GM23338 (cell line): ENCODE measurements around the gene KIAA0513. TPM values are rescaled to one million over a fixed set of nuclear protein-coding genes. Genes with fewer than 3 reads are reported as not detected.
"Not testable (repeated sequence)": the region's sequence is repeated elsewhere in the genome, so short reads cannot be mapped to it uniquely, and the experiment has no call there.

Experiments
- ATAC-seq: fragments of 200-7000 bp; cut with Tn5 transposase; 3 replicates; pipeline ENCODE4 v1.9.1; 2020
- DNase-seq: peaks from one replicate; pipeline ENCODE4 v3.0.0-alpha.2; 2015; ENCODE audit warnings: low spot score
- H2AFZ ChIP-seq: fragments of 200-600 bp; sonication (generic); 2 replicates; pipeline ENCODE4 v1.8.0; 2016; ENCODE audit warnings: antibody characterized with exemption, mild to moderate bottlenecking, moderate library complexity
- H3F3A ChIP-seq: fragments of 200-600 bp; sonication (generic); replicated peaks from 2 replicates; pipeline ENCODE4 v1.8.0; 2017; ENCODE audit warnings: antibody characterized with exemption, mixed run types, low read depth
- H3K27ac ChIP-seq: fragments of 200-600 bp; sonication (generic); 2 replicates; pipeline ENCODE4 v1.6.1; 2016; ENCODE audit warnings: low read depth
- H3K27me3 ChIP-seq: fragments of 200-600 bp; sonication (generic); 2 replicates; pipeline ENCODE4 v1.8.0; 2016; ENCODE audit warnings: mild to moderate bottlenecking, mixed run types, moderate library complexity; ENCODE audit not compliant: insufficient read depth
- H3K36me3 ChIP-seq: fragments of 200-600 bp; sonication (generic); 2 replicates; pipeline ENCODE4 v1.8.0; 2016; ENCODE audit warnings: mild to moderate bottlenecking; ENCODE audit not compliant: insufficient read depth
- H3K4me1 ChIP-seq: fragments of 200-600 bp; sonication (generic); 2 replicates; pipeline ENCODE4 v1.8.0; 2016; ENCODE audit warnings: mild to moderate bottlenecking, moderate library complexity; ENCODE audit not compliant: insufficient read depth
- H3K4me2 ChIP-seq: fragments of 200-600 bp; sonication (generic); 2 replicates; pipeline ENCODE4 v1.7.1; 2017; ENCODE audit warnings: mixed run types
- H3K4me3 ChIP-seq: fragments of 200-600 bp; sonication (generic); 2 replicates; pipeline ENCODE4 v1.6.1; 2016; ENCODE audit warnings: mixed run types
- H3K79me2 ChIP-seq: fragments of 200-600 bp; sonication (generic); replicated peaks from 2 replicates; pipeline ENCODE4 v1.8.0; 2017; ENCODE audit warnings: mild to moderate bottlenecking; ENCODE audit not compliant: insufficient read depth
- H3K9me2 ChIP-seq: fragments of 200-600 bp; sonication (generic); 2 replicates; pipeline ENCODE4 v1.8.0; 2017; ENCODE audit not compliant: insufficient read depth
- H4K20me1 ChIP-seq: fragments of 200-600 bp; sonication (generic); replicated peaks from 2 replicates; pipeline ENCODE4 v1.8.0; 2017; ENCODE audit warnings: mild to moderate bottlenecking; ENCODE audit not compliant: insufficient read depth
- H3K27ac Mint-ChIP-seq: 2 replicates; pipeline ENCODE4 v1.8.0; 2020; ENCODE audit warnings: inconsistent platforms, mild to moderate bottlenecking, moderate library complexity, mixed read lengths
- H3K27me3 Mint-ChIP-seq: 3 replicates; pipeline ENCODE4 v1.8.0; 2022; ENCODE audit warnings: low read depth, mild to moderate bottlenecking, moderate library complexity, mixed read lengths, inconsistent platforms; ENCODE audit not compliant: insufficient read depth, poor library complexity
- H3K36me3 Mint-ChIP-seq: 3 replicates; pipeline ENCODE4 v1.8.0; 2021; ENCODE audit warnings: low read depth, mild to moderate bottlenecking, inconsistent platforms, moderate library complexity, mixed read lengths
- H3K4me1 Mint-ChIP-seq: 3 replicates; pipeline ENCODE4 v1.8.0; 2020; ENCODE audit warnings: mild to moderate bottlenecking, inconsistent platforms, mixed read lengths
- H3K4me3 Mint-ChIP-seq: 3 replicates; pipeline ENCODE4 v1.8.0; 2021; ENCODE audit warnings: moderate library complexity, mild to moderate bottlenecking, inconsistent platforms, mixed read lengths
- H3K9me3 Mint-ChIP-seq: 3 replicates; pipeline ENCODE4 v1.8.0; 2020; ENCODE audit warnings: moderate library complexity, mild to moderate bottlenecking, inconsistent platforms, mixed read lengths
- CREB1 ChIP-seq: fragments of 250-450 bp; sonication (Bioruptor Pico); IDR thresholded peaks from 2 replicates; pipeline ENCODE4 v1.5.0; 2020; ENCODE audit warnings: low read depth, mild to moderate bottlenecking, moderate library complexity
- CTCF ChIP-seq, 2 experiments: fragments of 200-600 bp in 1 of 2; sonication (generic) in 1 of 2; conservative IDR thresholded peaks; 2 replicates each; pipeline versions ENCODE4 v1.5.1 to v1.6.1; 2016 to 2017; ENCODE audit warnings: antibody characterized with exemption in 2 of 2, low read depth in 2 of 2, mild to moderate bottlenecking in 2 of 2, moderate library complexity in 1 of 2
- EZH2 ChIP-seq: fragments of 200-600 bp; sonication (generic); IDR thresholded peaks from one replicate; pipeline ENCODE4 v1.8.0; 2017; ENCODE audit warnings: antibody characterized with exemption, mild to moderate bottlenecking, low read depth; ENCODE audit not compliant: unreplicated experiment
- EZH2phosphoT487 ChIP-seq: fragments of 200-600 bp; sonication (generic); IDR thresholded peaks from one replicate; pipeline ENCODE4 v1.8.1; 2018; ENCODE audit warnings: antibody characterized with exemption; ENCODE audit not compliant: unreplicated experiment
- JUNB ChIP-seq: IDR thresholded peaks from one replicate; pipeline ENCODE4 v1.6.1; 2016; ENCODE audit warnings: antibody characterized with exemption; ENCODE audit not compliant: unreplicated experiment
- POLR2AphosphoS5 ChIP-seq: IDR thresholded peaks from 2 replicates; pipeline ENCODE4 v1.6.1; 2016; ENCODE audit warnings: antibody characterized with exemption, low read depth
- REST ChIP-seq: IDR thresholded peaks from one replicate; pipeline ENCODE4 v1.6.1; 2018; ENCODE audit warnings: antibody characterized with exemption; ENCODE audit not compliant: unreplicated experiment
- polyA plus RNA-seq: library from polyadenylated mRNA; unstranded; fragments of >200 nt; fragmentation: Nextera tagmentation; extraction: Ambion mirVana; gene quantifications from 2 replicates; pipeline ENCODE4 v1.2.1, GENCODE V29; 2016
- total RNA-seq: library from RNA; depleted of rRNA; stranded (reverse); fragments of >200 nt; shearing (Covaris generic); gene quantifications from 2 replicates; pipeline ENCODE4 v1.2.3, GENCODE V29; 2014

Gene KIAA0513
- total and polyA plus RNA-seq, 2 experiments from 2014 or later: 2.1 to 8.7 TPM

- Histone ChIP-seq H4K20me1 (no peaks in the 10 kb centered on the region; the same call in 1 of the 2 replicates), H3K27me3 (no peaks in the 10 kb centered on the region), H3K4me1 (no peaks in the 10 kb centered on the region; the same call in 1 of the 2 replicates), H3K4me2 (no peak overlapping the region), H3K4me3 (no peak overlapping the region), H3K79me2 (no peaks in the 10 kb centered on the region), H3F3A (no peaks in the 10 kb centered on the region), H3K27ac (no peak overlapping the region), H2AFZ (no peak overlapping the region), H3K9me2 (no peaks in the 10 kb centered on the region), H3K36me3 (no peaks in the 10 kb centered on the region)
- ATAC-seq (no peak), DNase-seq (no peak)
- TF ChIP-seq CREB1 (CRISPR knock-in tag) (no peak), POLR2AphosphoS5 (no peak), EZH2 (no peak), REST (no peak), JUNB (no peak), EZH2phosphoT487 (no peak), CTCF (conservative IDR thresholded peaks at IDR 0.05; ENCODE audit: low read depth in 2 of 2) (no peak)
- Mint-ChIP-seq H3K9me3 (no peaks in the 10 kb centered on the region), H3K4me3 (no peak overlapping the region), H3K27ac (no peak overlapping the region), H3K4me1 (peaks cover 16% of the 10 kb centered on the region; the same call in 2 of the 3 replicates), H3K36me3 (no peaks in the 10 kb centered on the region), H3K27me3 (peaks cover 6% of the 10 kb centered on the region)
These were observed 24.9 kb downstream of the KIAA0513 start for GRCh38 chr16:85052536-85052935.

GRCh38 chr16:85054321-85054720, 26.7 kb downstream of the KIAA0513 start:
- H3K27ac Mint-ChIP-seq, H3K27ac ChIP-seq, H3K4me1 ChIP-seq, H3K4me3 ChIP-seq, H4K20me1 ChIP-seq, H3F3A ChIP-seq, H3K27me3 ChIP-seq, H3K4me2 ChIP-seq, H3K27me3 Mint-ChIP-seq, H3K79me2 ChIP-seq, H3K9me2 ChIP-seq, H3K36me3 ChIP-seq, DNase-seq, H2AFZ ChIP-seq, H3K4me3 Mint-ChIP-seq, H3K9me3 Mint-ChIP-seq, H3K36me3 Mint-ChIP-seq, ATAC-seq: not testable (repeated sequence)
- H3K4me1 Mint-ChIP-seq: peaks cover 16% of the 10 kb centered on the region
